HepG2 (cell line): ENCODE results near the gene DAAM1. TPM values are rescaled to one million over a fixed set of nuclear protein-coding genes. Genes with fewer than 3 reads are reported as not detected.

Experiments
- BCL6 ChIP-seq: IDR thresholded peaks from 2 replicates; pipeline ENCODE4 v1.6.1; 2016; ENCODE audit warnings: missing genetic modification reagents, missing compliant biosample characterization
- CAMTA2 ChIP-seq: sonication (generic); formaldehyde crosslinking; IDR thresholded peaks from 2 replicates; pipeline ENCODE4 v1.4.0; 2020; ENCODE audit warnings: mild to moderate bottlenecking, missing genetic modification reagents, borderline replicate concordance
- CREB1 ChIP-seq, 2 experiments: fragments of 450-650 bp in 1 of 2; IDR thresholded peaks; 2 replicates each; pipeline ENCODE4 v1.6.1; 2016 to 2017; ENCODE audit warnings: control low read depth in 1 of 2, mild to moderate bottlenecking in 1 of 2, missing compliant biosample characterization in 1 of 2, missing genetic modification characterization in 1 of 2
- EED ChIP-seq: sonication (generic); formaldehyde crosslinking; IDR thresholded peaks from 2 replicates; pipeline ENCODE4 v1.5.0; 2020; ENCODE audit warnings: mild to moderate bottlenecking, missing genetic modification reagents
- FOXA3 ChIP-seq: IDR thresholded peaks from 2 replicates; pipeline ENCODE4 v1.6.1; 2016; ENCODE audit warnings: missing genetic modification reagents, missing compliant biosample characterization
- MBNL3 ChIP-seq: fragments of 250-450 bp; sonication (Bioruptor Pico); conservative IDR thresholded peaks from 2 replicates; pipeline ENCODE4 v1.8.0; 2022; ENCODE audit warnings: mild to moderate bottlenecking, inconsistent platforms
- MIXL1 ChIP-seq: IDR thresholded peaks from 2 replicates; pipeline ENCODE4 v1.6.1; 2016
- STAG1 ChIP-seq: sonication (generic); formaldehyde crosslinking; IDR thresholded peaks from 2 replicates; pipeline ENCODE4 v1.4.0; 2020; ENCODE audit warnings: missing genetic modification reagents
- XBP1 ChIP-seq: sonication (generic); formaldehyde crosslinking; IDR thresholded peaks from 2 replicates; pipeline ENCODE4 v1.5.0; 2020; ENCODE audit warnings: missing genetic modification reagents
- ZBTB42 ChIP-seq: sonication (generic); formaldehyde crosslinking; IDR thresholded peaks from 2 replicates; pipeline ENCODE4 v1.5.0; 2020; ENCODE audit warnings: mild to moderate bottlenecking, missing genetic modification reagents
- ZNF180 ChIP-seq: sonication (generic); formaldehyde crosslinking; IDR thresholded peaks from 2 replicates; pipeline ENCODE4 v1.4.0; 2020; ENCODE audit warnings: low read depth, missing genetic modification reagents, borderline replicate concordance
- ZNF253 ChIP-seq: sonication (generic); formaldehyde crosslinking; IDR thresholded peaks from 2 replicates; pipeline ENCODE4 v1.8.0; 2022; ENCODE audit warnings: mild to moderate bottlenecking, missing genetic modification reagents, borderline replicate concordance
- ZNF282 ChIP-seq: fragments of 450-650 bp; IDR thresholded peaks from 2 replicates; pipeline ENCODE4 v1.6.1; 2018; ENCODE audit not compliant: partially characterized antibody
- ZNF354B ChIP-seq: sonication (generic); formaldehyde crosslinking; IDR thresholded peaks from 2 replicates; pipeline ENCODE4 v1.8.0; 2022; ENCODE audit warnings: mild to moderate bottlenecking, missing genetic modification reagents
- ZNF383 ChIP-seq: sonication (generic); formaldehyde crosslinking; IDR thresholded peaks from 2 replicates; pipeline ENCODE4 v1.4.0; 2020; ENCODE audit warnings: missing genetic modification reagents, mild to moderate bottlenecking, borderline replicate concordance
- ZNF446 ChIP-seq: sonication (generic); formaldehyde crosslinking; IDR thresholded peaks from 2 replicates; pipeline ENCODE4 v1.5.0; 2020; ENCODE audit warnings: mild to moderate bottlenecking, missing genetic modification reagents
- ZNF547 ChIP-seq: sonication (generic); formaldehyde crosslinking; IDR thresholded peaks from 2 replicates; pipeline ENCODE4 v1.5.1; 2020; ENCODE audit warnings: mild to moderate bottlenecking, missing genetic modification reagents
- ZNF776 ChIP-seq: sonication (generic); formaldehyde crosslinking; IDR thresholded peaks from 2 replicates; pipeline ENCODE4 v1.4.0; 2020; ENCODE audit warnings: mild to moderate bottlenecking, missing genetic modification reagents
- ZNF878 ChIP-seq: sonication (generic); formaldehyde crosslinking; IDR thresholded peaks from 2 replicates; pipeline ENCODE4 v1.8.1; 2023; ENCODE audit warnings: mild to moderate bottlenecking, missing genetic modification reagents, moderate library complexity
- polyA plus RNA-seq, 8 experiments: library from polyadenylated mRNA; depleted of rRNA in 3 of 8; stranded (reverse) in 7 of 8; unstranded in 1 of 8; fragments of >200 nt; fragmentation: Illumina TruSeq in 4 of 8; extraction: Trizol in 4 of 8; gene quantifications; 2 replicates each; pipeline versions ENCODE4 v1.2.1 to v1.2.3, GENCODE V29; 2011 to 2016; ENCODE audit warnings: low read depth in 4 of 8, missing spikeins in 1 of 8, mixed read lengths in 1 of 8; ENCODE audit not compliant: insufficient read depth in 1 of 8
- total RNA-seq, 5 experiments: library from RNA; depleted of rRNA; stranded (reverse); fragments of >200 nt; fragmentation: Illumina TruSeq; extraction: Trizol; gene quantifications; 2 replicates each; pipeline ENCODE4 v1.2.3, GENCODE V29; 2016; ENCODE audit warnings: low read depth in 1 of 5
- TF ChIP-seq, protein P1 (sequence below): sonication (generic); formaldehyde crosslinking; IDR thresholded peaks from 2 replicates; pipeline ENCODE4 v1.8.1; 2023; ENCODE audit warnings: mild to moderate bottlenecking, missing genetic modification reagents
- TF ChIP-seq, protein P2 (sequence below): sonication (generic); formaldehyde crosslinking; conservative IDR thresholded peaks from 2 replicates; pipeline ENCODE4 v1.4.0; 2020; ENCODE audit warnings: mild to moderate bottlenecking, missing genetic modification reagents, moderate library complexity
- TF ChIP-seq, protein P3 (sequence below): sonication (generic); formaldehyde crosslinking; IDR thresholded peaks from 2 replicates; pipeline ENCODE4 v1.5.1; 2020; ENCODE audit warnings: missing genetic modification reagents, mild to moderate bottlenecking, borderline replicate concordance
- TF ChIP-seq, protein P4 (sequence below): sonication (generic); formaldehyde crosslinking; IDR thresholded peaks from 2 replicates; pipeline ENCODE4 v1.5.0; 2020; ENCODE audit warnings: missing genetic modification reagents

Gene DAAM1
- total and polyA plus RNA-seq, 2 of the 13 experiments (the other 11 are each of a cell fraction or from before 2014, with no cell fraction given), result 10.9 to 24.5 TPM

DNA sequence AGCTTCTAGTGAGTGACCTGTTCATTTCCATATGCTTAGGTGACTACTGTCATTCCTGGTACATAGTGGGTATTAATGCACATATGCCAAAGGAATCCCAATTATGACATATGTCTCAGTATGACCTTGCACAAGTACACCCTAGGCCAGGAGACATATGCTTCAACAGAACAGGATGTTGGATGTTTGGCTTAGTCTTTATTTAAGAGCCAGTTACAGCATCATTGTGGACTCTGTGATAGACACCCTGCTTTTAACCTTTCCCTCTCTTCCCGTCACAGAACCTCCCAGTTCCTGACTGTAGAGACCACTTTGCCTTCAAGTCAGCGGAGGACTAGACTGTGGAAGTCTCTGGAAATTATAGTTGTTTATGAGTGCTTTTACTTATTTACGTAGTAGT, 72.9 kb downstream of the DAAM1 start (continued):
- TF ChIP-seq, protein P1, sequence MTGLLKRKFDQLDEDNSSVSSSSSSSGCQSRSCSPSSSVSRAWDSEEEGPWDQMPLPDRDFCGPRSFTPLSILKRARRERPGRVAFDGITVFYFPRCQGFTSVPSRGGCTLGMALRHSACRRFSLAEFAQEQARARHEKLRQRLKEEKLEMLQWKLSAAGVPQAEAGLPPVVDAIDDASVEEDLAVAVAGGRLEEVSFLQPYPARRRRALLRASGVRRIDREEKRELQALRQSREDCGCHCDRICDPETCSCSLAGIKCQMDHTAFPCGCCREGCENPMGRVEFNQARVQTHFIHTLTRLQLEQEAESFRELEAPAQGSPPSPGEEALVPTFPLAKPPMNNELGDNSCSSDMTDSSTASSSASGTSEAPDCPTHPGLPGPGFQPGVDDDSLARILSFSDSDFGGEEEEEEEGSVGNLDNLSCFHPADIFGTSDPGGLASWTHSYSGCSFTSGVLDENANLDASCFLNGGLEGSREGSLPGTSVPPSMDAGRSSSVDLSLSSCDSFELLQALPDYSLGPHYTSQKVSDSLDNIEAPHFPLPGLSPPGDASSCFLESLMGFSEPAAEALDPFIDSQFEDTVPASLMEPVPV (CRISPR knock-in tag), result no peak
- no peak for TF ChIP-seq ZNF878 (CRISPR knock-in tag)
- TF ChIP-seq CREB1 (IDR thresholded peaks at IDR 0.05), result 0 out of 2 replicates have a peak, but pooled peaks have one; percentile 10
- TF ChIP-seq CREB1 (CRISPR knock-in tag; IDR thresholded peaks at IDR 0.05), result no peak
- no peak for TF ChIP-seq ZNF354B (CRISPR knock-in tag)
- peak; percentile 54; the same call in 1 of the 2 replicates for TF ChIP-seq BCL6 (CRISPR knock-in tag)
- TF ChIP-seq ZNF776 (CRISPR knock-in tag), result no peak
- TF ChIP-seq STAG1 (CRISPR knock-in tag), result 0 out of 2 replicates have a peak, but pooled peaks have one; percentile 5
- TF ChIP-seq FOXA3, result 0 out of 2 replicates have a peak, but pooled peaks have one; percentile 14
- no peak for TF ChIP-seq ZNF180 (CRISPR knock-in tag)
- no peak for TF ChIP-seq MBNL3 (CRISPR knock-in tag)
- TF ChIP-seq, protein P2, sequence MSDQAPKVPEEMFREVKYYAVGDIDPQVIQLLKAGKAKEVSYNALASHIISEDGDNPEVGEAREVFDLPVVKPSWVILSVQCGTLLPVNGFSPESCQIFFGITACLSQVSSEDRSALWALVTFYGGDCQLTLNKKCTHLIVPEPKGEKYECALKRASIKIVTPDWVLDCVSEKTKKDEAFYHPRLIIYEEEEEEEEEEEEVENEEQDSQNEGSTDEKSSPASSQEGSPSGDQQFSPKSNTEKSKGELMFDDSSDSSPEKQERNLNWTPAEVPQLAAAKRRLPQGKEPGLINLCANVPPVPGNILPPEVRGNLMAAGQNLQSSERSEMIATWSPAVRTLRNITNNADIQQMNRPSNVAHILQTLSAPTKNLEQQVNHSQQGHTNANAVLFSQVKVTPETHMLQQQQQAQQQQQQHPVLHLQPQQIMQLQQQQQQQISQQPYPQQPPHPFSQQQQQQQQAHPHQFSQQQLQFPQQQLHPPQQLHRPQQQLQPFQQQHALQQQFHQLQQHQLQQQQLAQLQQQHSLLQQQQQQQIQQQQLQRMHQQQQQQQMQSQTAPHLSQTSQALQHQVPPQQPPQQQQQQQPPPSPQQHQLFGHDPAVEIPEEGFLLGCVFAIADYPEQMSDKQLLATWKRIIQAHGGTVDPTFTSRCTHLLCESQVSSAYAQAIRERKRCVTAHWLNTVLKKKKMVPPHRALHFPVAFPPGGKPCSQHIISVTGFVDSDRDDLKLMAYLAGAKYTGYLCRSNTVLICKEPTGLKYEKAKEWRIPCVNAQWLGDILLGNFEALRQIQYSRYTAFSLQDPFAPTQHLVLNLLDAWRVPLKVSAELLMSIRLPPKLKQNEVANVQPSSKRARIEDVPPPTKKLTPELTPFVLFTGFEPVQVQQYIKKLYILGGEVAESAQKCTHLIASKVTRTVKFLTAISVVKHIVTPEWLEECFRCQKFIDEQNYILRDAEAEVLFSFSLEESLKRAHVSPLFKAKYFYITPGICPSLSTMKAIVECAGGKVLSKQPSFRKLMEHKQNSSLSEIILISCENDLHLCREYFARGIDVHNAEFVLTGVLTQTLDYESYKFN (CRISPR knock-in tag), result peak; percentile 36; the same call in 1 of the 2 replicates
- TF ChIP-seq ZNF446 (CRISPR knock-in tag), result no peak
- no peak for TF ChIP-seq ZNF547 (CRISPR knock-in tag)
- TF ChIP-seq ZNF282, result no peak
- TF ChIP-seq ZNF383, result no peak
- no peak for TF ChIP-seq ZNF253
- no peak for TF ChIP-seq EED (CRISPR knock-in tag)
- no peak for TF ChIP-seq CAMTA2 (CRISPR knock-in tag)
- no peak for TF ChIP-seq XBP1 (CRISPR knock-in tag)
- TF ChIP-seq, protein P3, sequence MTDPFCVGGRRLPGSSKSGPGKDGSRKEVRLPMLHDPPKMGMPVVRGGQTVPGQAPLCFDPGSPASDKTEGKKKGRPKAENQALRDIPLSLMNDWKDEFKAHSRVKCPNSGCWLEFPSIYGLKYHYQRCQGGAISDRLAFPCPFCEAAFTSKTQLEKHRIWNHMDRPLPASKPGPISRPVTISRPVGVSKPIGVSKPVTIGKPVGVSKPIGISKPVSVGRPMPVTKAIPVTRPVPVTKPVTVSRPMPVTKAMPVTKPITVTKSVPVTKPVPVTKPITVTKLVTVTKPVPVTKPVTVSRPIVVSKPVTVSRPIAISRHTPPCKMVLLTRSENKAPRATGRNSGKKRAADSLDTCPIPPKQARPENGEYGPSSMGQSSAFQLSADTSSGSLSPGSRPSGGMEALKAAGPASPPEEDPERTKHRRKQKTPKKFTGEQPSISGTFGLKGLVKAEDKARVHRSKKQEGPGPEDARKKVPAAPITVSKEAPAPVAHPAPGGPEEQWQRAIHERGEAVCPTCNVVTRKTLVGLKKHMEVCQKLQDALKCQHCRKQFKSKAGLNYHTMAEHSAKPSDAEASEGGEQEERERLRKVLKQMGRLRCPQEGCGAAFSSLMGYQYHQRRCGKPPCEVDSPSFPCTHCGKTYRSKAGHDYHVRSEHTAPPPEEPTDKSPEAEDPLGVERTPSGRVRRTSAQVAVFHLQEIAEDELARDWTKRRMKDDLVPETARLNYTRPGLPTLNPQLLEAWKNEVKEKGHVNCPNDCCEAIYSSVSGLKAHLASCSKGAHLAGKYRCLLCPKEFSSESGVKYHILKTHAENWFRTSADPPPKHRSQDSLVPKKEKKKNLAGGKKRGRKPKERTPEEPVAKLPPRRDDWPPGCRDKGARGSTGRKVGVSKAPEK (CRISPR knock-in tag), result no peak
- TF ChIP-seq, protein P4, sequence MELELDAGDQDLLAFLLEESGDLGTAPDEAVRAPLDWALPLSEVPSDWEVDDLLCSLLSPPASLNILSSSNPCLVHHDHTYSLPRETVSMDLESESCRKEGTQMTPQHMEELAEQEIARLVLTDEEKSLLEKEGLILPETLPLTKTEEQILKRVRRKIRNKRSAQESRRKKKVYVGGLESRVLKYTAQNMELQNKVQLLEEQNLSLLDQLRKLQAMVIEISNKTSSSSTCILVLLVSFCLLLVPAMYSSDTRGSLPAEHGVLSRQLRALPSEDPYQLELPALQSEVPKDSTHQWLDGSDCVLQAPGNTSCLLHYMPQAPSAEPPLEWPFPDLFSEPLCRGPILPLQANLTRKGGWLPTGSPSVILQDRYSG (CRISPR knock-in tag), result no peak
- no peak for TF ChIP-seq ZBTB42 (CRISPR knock-in tag)
- TF ChIP-seq MIXL1 (CRISPR knock-in tag), result 0 out of 2 replicates have a peak, but pooled peaks have one; percentile 23
